Mammary epithelial cell (primary cell): ENCODE data around the gene LRRC3C.

Experiments used
- EZH2 ChIP-seq: IDR thresholded peaks from 2 replicates; pipeline ENCODE4 v1.6.1; 2012; ENCODE audit warnings: low read length, inconsistent platforms, borderline replicate concordance
- TF ChIP-seq, protein P1 (sequence below), 2 donors: IDR thresholded peaks in 1 of 2; conservative IDR thresholded peaks in 1 of 2; 2 replicates each; pipeline ENCODE4 v1.5.1; 2011 to 2012; ENCODE audit warnings: inconsistent platforms in 2 of 2, low read length in 2 of 2, mild to moderate bottlenecking in 2 of 2, control low read depth in 1 of 2, low read depth in 1 of 2; ENCODE audit not compliant: insufficient read depth in 1 of 2; ENCODE audit errors: extremely low read depth in 1 of 2

DNA sequence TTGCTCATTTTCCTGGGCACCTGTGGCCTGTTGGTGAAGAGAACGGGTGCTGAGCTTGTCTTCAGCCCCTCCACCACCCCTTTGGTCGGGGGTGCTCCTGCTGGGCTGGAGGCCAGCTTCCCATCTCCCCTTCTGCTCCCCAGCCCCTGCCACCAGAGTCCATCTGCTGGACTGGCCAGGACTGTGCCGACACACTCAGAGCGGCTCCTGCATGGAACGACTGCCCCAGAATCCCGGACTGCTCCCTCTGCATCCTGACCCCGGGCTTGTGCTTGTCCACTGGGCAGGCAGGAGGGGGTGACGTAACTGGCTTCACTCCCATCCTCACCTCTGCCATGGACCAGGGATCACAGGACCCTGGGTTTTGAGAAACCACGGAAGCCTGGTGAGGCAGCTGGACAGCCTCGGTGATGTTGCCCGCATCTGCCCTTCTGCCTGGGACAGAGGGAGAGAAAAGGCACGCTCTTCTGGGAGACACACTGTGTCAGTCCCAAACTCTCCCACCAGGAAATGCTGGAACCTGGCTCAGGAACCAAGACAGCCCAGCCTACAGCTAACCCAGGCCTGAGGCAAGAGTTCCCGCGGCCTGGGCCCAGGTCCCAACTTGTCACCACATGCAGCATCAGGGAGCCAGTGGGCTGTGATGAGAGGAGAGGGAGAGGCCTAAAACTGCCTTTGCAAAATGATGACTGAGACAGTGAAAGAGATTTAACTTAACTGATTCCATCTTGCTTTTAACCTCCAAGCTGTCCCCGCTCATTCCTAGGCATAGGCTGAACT is 19.2 kb downstream of the LRRC3C start:
- TF ChIP-seq, protein P1, sequence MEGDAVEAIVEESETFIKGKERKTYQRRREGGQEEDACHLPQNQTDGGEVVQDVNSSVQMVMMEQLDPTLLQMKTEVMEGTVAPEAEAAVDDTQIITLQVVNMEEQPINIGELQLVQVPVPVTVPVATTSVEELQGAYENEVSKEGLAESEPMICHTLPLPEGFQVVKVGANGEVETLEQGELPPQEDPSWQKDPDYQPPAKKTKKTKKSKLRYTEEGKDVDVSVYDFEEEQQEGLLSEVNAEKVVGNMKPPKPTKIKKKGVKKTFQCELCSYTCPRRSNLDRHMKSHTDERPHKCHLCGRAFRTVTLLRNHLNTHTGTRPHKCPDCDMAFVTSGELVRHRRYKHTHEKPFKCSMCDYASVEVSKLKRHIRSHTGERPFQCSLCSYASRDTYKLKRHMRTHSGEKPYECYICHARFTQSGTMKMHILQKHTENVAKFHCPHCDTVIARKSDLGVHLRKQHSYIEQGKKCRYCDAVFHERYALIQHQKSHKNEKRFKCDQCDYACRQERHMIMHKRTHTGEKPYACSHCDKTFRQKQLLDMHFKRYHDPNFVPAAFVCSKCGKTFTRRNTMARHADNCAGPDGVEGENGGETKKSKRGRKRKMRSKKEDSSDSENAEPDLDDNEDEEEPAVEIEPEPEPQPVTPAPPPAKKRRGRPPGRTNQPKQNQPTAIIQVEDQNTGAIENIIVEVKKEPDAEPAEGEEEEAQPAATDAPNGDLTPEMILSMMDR (conservative IDR thresholded peaks at IDR 0.05 in 1 of 2, IDR thresholded peaks at IDR 0.05 in 1 of 2; ENCODE audit: extremely low read depth in 1 of 2, insufficient read depth in 1 of 2, low read depth in 1 of 2, low read length in 2 of 2) = no peak
- no peak for TF ChIP-seq EZH2
